SK-MEL-5 (cell line): ENCODE measurements around the gene NEK2. TPM values are rescaled to one million over a fixed set of nuclear protein-coding genes. Genes with fewer than 3 reads are reported as not detected.
"Not testable (repeated sequence)": the region's sequence is repeated elsewhere in the genome, so short reads cannot be mapped to it uniquely, and the experiment has no call there.

Experiments used
- DNase-seq: peaks from one replicate; pipeline ENCODE4 v3.0.0-alpha.2; 2016; ENCODE audit warnings: low read depth, low spot score
- in situ Hi-C: cut with HindIII; loops from 2 replicates; pipeline ENCODE4 v1.10.0; 2016; ENCODE audit warnings: low sequenced_read_pairs, high pct_unique_total_duplicates, low pct_unique_long_range_greater_than_20kb
- total RNA-seq: library from RNA; depleted of rRNA; stranded (reverse); fragments of >200 nt; shearing (Covaris generic); gene quantifications from 2 replicates; pipeline ENCODE4 v1.2.3, GENCODE V29; 2014

Gene NEK2
- total RNA-seq, 1 experiment from 2014 or later: 25.5 TPM

- in situ Hi-C loops: no loop called here
- DNase-seq: no peak
Observed at GRCh38 chr1:211660718-211661222, 14.7 kb downstream of the NEK2 start.

GRCh38 chr1:211656728-211657127 lies 18.7 kb downstream of the NEK2 start:
- in situ Hi-C loops: no loop called here
- no peak for DNase-seq

- in situ Hi-C loops: no loop called here
- peak; percentile 84 for DNase-seq
Observed at GRCh38 chr1:211654838-211655787, 20.3 kb downstream of the NEK2 start.

- in situ Hi-C loops: no loop called here
- DNase-seq: no peak
Observed at GRCh38 chr1:211653959-211654496, 21.4 kb downstream of the NEK2 start.

GRCh38 chr1:211653293-211653692 lies 22.1 kb downstream of the NEK2 start:
- DNase-seq: no peak
- in situ Hi-C loops: no loop called here

- DNase-seq: no peak
- in situ Hi-C loops: no loop called here
Observed at GRCh38 chr1:211652371-211652770, 23.1 kb downstream of the NEK2 start.

GRCh38 chr1:211650904-211651303 lies 24.5 kb downstream of the NEK2 start:
- in situ Hi-C loops: no loop called here
- DNase-seq: no peak

GRCh38 chr1:211648980-211649934 lies 26.2 kb downstream of the NEK2 start:
- in situ Hi-C loops: no loop called here
- peak; percentile 55 for DNase-seq

- in situ Hi-C loops: no loop called here
- peak; percentile 63 for DNase-seq
Observed at GRCh38 chr1:211648336-211648735, 27.1 kb downstream of the NEK2 start.

- no peak for DNase-seq
- in situ Hi-C loops: no loop called here
Observed at GRCh38 chr1:211647711-211648121, 27.7 kb downstream of the NEK2 start.

GRCh38 chr1:211646566-211646965 lies 28.9 kb downstream of the NEK2 start:
- in situ Hi-C loops: no loop called here
- DNase-seq: no peak

GRCh38 chr1:211645601-211646000 lies 29.8 kb downstream of the NEK2 start:
- DNase-seq, in situ Hi-C loops: not testable (repeated sequence)

GRCh38 chr1:211644653-211645052 lies 30.8 kb downstream of the NEK2 start:
- no peak for DNase-seq
- in situ Hi-C loops: no loop called here

GRCh38 chr1:211643324-211644212 lies 31.9 kb downstream of the NEK2 start:
- in situ Hi-C loops: no loop called here
- DNase-seq: no peak

GRCh38 chr1:211642870-211643269 lies 32.6 kb downstream of the NEK2 start:
- no peak for DNase-seq
- in situ Hi-C loops: no loop called here

- in situ Hi-C loops: no loop called here
- no peak for DNase-seq
Observed at GRCh38 chr1:211641942-211642341, 33.5 kb downstream of the NEK2 start.
